HG03060 (cell line): ENCODE measurements around the gene GCC1.
"Not testable (repeated sequence)": the region's sequence is repeated elsewhere in the genome, so short reads cannot be mapped to it uniquely, and the experiment has no call there.

Experiments used
- ATAC-seq: cut with Tn5 transposase; IDR thresholded peaks from one replicate; pipeline ENCODE4 v1.9.1; 2021; ENCODE audit warnings: low read depth, moderate number of reproducible peaks; ENCODE audit not compliant: unreplicated experiment

Gene GCC1

GRCh38 chr7:127540461-127540860 lies 44.9 kb downstream of the GCC1 start:
- ATAC-seq, result not testable (repeated sequence)

- no peak for ATAC-seq
Measured at GRCh38 chr7:127539116-127539515, 46.3 kb downstream of the GCC1 start.

- ATAC-seq, result no peak
Measured at GRCh38 chr7:127536741-127537140, 48.7 kb downstream of the GCC1 start.

GRCh38 chr7:127536394-127536691 lies 49.1 kb downstream of the GCC1 start:
- no peak for ATAC-seq

GRCh38 chr7:127535546-127536393 lies 49.6 kb downstream of the GCC1 start:
- no peak for ATAC-seq

GRCh38 chr7:127534636-127535035 lies 50.8 kb downstream of the GCC1 start:
- ATAC-seq, result no peak

GRCh38 chr7:127532736-127533135 lies 52.7 kb downstream of the GCC1 start:
- ATAC-seq, result no peak

GRCh38 chr7:127532151-127532550 lies 53.2 kb downstream of the GCC1 start:
- ATAC-seq, result no peak
